GM12878 (cell line): ENCODE measurements around the gene LYRM4. TPM values are rescaled to one million over a fixed set of nuclear protein-coding genes. Genes with fewer than 3 reads are reported as not detected.

Experiments
- ATAC-seq: fragments of 200-7000 bp; cut with Tn5 transposase; 3 replicates; pipeline ENCODE4 v1.9.1; 2020; ENCODE audit warnings: mild to moderate bottlenecking, moderate library complexity
- BruUV-seq: library from RNA; stranded (reverse); fragments of 400-500 nt; replicated peaks from 2 replicates; lab custom pipeline; 2021; lab: Mats Ljungman, UMichigan
- CTCF ChIA-PET: fragments of 300-600 bp; sonication (Branson Sonifier 250); formaldehyde crosslinking; extraction: SDS; loops from one replicate; lab custom pipeline; 2021; ENCODE audit warnings: inconsistent platforms; lab: Yijun Ruan, JAX
- POLR2A ChIA-PET: fragments of 350-600 bp; formaldehyde crosslinking; extraction: SDS; loops from one replicate; lab custom pipeline; 2021; ENCODE audit warnings: inconsistent platforms; lab: Charles Lee
- RAD21 ChIA-PET: fragments of 300-600 bp; sonication (Branson Sonifier 250); formaldehyde crosslinking; loops from one replicate; lab custom pipeline; 2023; ENCODE audit warnings: antibody characterized with exemption; ENCODE audit not compliant: unreplicated experiment; lab: Charles Lee
- SMC1A ChIA-PET: fragments of 300-600 bp; sonication (Branson Sonifier 250); formaldehyde crosslinking; loops from one replicate; lab custom pipeline; 2023; ENCODE audit not compliant: unreplicated experiment, uncharacterized antibody; lab: Charles Lee
- DNase-seq: peaks from one replicate; pipeline ENCODE4 v3.0.0-alpha.2; 2011; ENCODE audit warnings: low read depth, low spot score
- FAIRE-seq: peaks from 3 replicates; lab custom pipeline; 2011; peaks lifted over from hg19 to GRCh38; lab: Jason Lieb, UNC
- H2AFZ ChIP-seq: 2 replicates; pipeline ENCODE4 v1.6.0; 2011; ENCODE audit warnings: low read depth, low read length, control low read depth; ENCODE audit not compliant: control insufficient read depth
- H3K27ac ChIP-seq: 2 replicates; pipeline ENCODE4 v1.5.1; 2011; ENCODE audit warnings: control low read depth; ENCODE audit not compliant: control insufficient read depth, insufficient read depth
- H3K27me3 ChIP-seq, 2 experiments: replicated peaks in 1 of 2; 2 replicates each; pipeline versions ENCODE4 v1.6.0 to v1.6.1; 2011; ENCODE audit warnings: low read length in 1 of 2; ENCODE audit not compliant: control insufficient read depth in 2 of 2, insufficient read depth in 2 of 2
- H3K36me3 ChIP-seq, 2 experiments: 2 replicates each; pipeline ENCODE4 v1.5.1; 2011; ENCODE audit warnings: low read length in 1 of 2; ENCODE audit not compliant: control insufficient read depth in 2 of 2, insufficient read depth in 2 of 2
- H3K4me1 ChIP-seq: 2 replicates; pipeline ENCODE4 v1.6.1; 2011; ENCODE audit warnings: mild to moderate bottlenecking, low read length, moderate library complexity, mixed read lengths; ENCODE audit not compliant: control insufficient read depth, insufficient read depth
- H3K4me2 ChIP-seq: 2 replicates; pipeline ENCODE4 v1.6.0; 2011; ENCODE audit warnings: control low read depth; ENCODE audit not compliant: control insufficient read depth, insufficient read depth
- H3K4me3 ChIP-seq: fragments of 200-600 bp; sonication (generic); 2 replicates; pipeline ENCODE4 v1.5.1; 2016
- H3K79me2 ChIP-seq: 2 replicates; pipeline ENCODE4 v1.6.0; 2011; ENCODE audit warnings: low read length; ENCODE audit not compliant: control insufficient read depth, insufficient read depth
- H3K9ac ChIP-seq: 2 replicates; pipeline ENCODE4 v1.8.0; 2011; ENCODE audit warnings: low read length, control low read depth, mixed read lengths; ENCODE audit not compliant: control insufficient read depth, insufficient read depth
- H3K9me3 ChIP-seq: replicated peaks from 3 replicates; pipeline ENCODE4 v1.5.1; 2011; ENCODE audit warnings: mild to moderate bottlenecking, low read length; ENCODE audit not compliant: control insufficient read depth, insufficient read depth
- H4K20me1 ChIP-seq: 2 replicates; pipeline ENCODE4 v1.6.0; 2011; ENCODE audit not compliant: control insufficient read depth, insufficient read depth
- CHD2 ChIP-seq: IDR thresholded peaks from 2 replicates; pipeline ENCODE4 v1.6.1; 2011; ENCODE audit warnings: low read depth, low read length, improper control_type of control experiment, borderline replicate concordance
- ETV6 ChIP-seq, 2 experiments: fragments of 450-650 bp in 1 of 2; IDR thresholded peaks in 1 of 2; conservative IDR thresholded peaks in 1 of 2; 2 replicates each; pipeline ENCODE4 v1.6.1; 2014; ENCODE audit warnings: antibody characterized with exemption in 1 of 2, borderline replicate concordance in 1 of 2, low read depth in 1 of 2, mild to moderate bottlenecking in 1 of 2, moderate library complexity in 1 of 2
- GATAD2B ChIP-seq: fragments of 450-650 bp; conservative IDR thresholded peaks from 2 replicates; pipeline ENCODE4 v1.6.1; 2017; ENCODE audit warnings: low read depth, mild to moderate bottlenecking, moderate library complexity
- JUNB ChIP-seq: IDR thresholded peaks from 2 replicates; pipeline ENCODE4 v1.6.1; 2016; ENCODE audit warnings: antibody characterized with exemption, mild to moderate bottlenecking
- NBN ChIP-seq: fragments of 450-650 bp; IDR thresholded peaks from 2 replicates; pipeline ENCODE4 v1.6.1; 2016
- RBBP5 ChIP-seq: fragments of 200-600 bp; sonication (generic); conservative IDR thresholded peaks from 2 replicates; pipeline ENCODE4 v1.6.1; 2016
- WGBS: methylation state at CpG from one replicate; pipeline ENCODE4 v1.1.6; 2016; ENCODE audit warnings: low lambda C conversion rate; ENCODE audit not compliant: insufficient replicate concordance, insufficient coverage; ENCODE audit errors: missing lambda C conversion rate; 5-methylcytosine and 5-hydroxymethylcytosine counted together
- in situ Hi-C: fragments of 300-500 bp; cut with MboI; formaldehyde crosslinking; loops from 9 replicates; pipeline ENCODE4 v1.14.3; 2018; ENCODE audit warnings: mixed read lengths
- intact Hi-C: fragments of 100-400 bp; cut with micrococcal nuclease; formaldehyde crosslinking; loops from one replicate; pipeline ENCODE4 v1.14.2; 2022; ENCODE audit not compliant: unreplicated experiment
- polyA plus RNA-seq, 11 experiments: library from polyadenylated mRNA; depleted of rRNA in 4 of 11; unstranded in 6 of 11; stranded (reverse) in 5 of 11; fragments of >200 nt; fragmentation: Nextera tagmentation in 4 of 11; fragmentation: Illumina TruSeq in 1 of 11; extraction: Ambion mirVana in 4 of 11; extraction: Trizol in 1 of 11; gene quantifications; 1 replicate in 1 of 11; 2 replicates in 10 of 11; pipeline versions ENCODE4 v1.2.1 to v1.2.3, GENCODE V29; 2011 to 2016; ENCODE audit warnings: inconsistent platforms in 2 of 11, missing spikeins in 2 of 11, low read depth in 1 of 11
- total RNA-seq, 4 experiments: library from RNA; depleted of rRNA in 3 of 4; stranded (reverse); fragments of >200 nt in 3 of 4; fragmentation: Illumina TruSeq in 1 of 4; extraction: Trizol in 1 of 4; gene quantifications; 2 replicates each; pipeline versions ENCODE4 v1.2.1 to v1.2.3, GENCODE V29; 2013 to 2021

LYRM4 gene
- total and polyA plus RNA-seq, 10 of the 15 experiments (the other 5 are each of a cell fraction or from before 2014, with no cell fraction given), result 32.7 to 66.8 (median 44.0) TPM

GRCh38 chr6:5159162-5159561 is 101.6 kb downstream of the LYRM4 start:
- ChIA-PET SMC1A (interaction anchor here (1.8 kb wide), 1 partner anchor 15 kb away, joined by 5 read pairs; no protein-coding TSS in a partner anchor), RAD21 (interaction anchor here (0.6 kb wide), 1 partner anchor 15 kb away, joined by 3 read pairs; no protein-coding TSS in a partner anchor), POLR2A (no interaction called here), CTCF (interaction anchor here (0.7 kb wide), 1 partner anchor 15 kb away, joined by 3 read pairs; no protein-coding TSS in a partner anchor)
- Histone ChIP-seq H3K4me1 (no peaks in the 10 kb centered on the region), H3K4me2 (no peak overlapping the region), H3K9me3 (no peaks in the 10 kb centered on the region), H3K36me3 (no peaks in the 10 kb centered on the region), H3K27me3 (no peaks in the 10 kb centered on the region), H3K4me3 (no peak overlapping the region), H4K20me1 (no peaks in the 10 kb centered on the region), H3K9ac (no peak overlapping the region), H3K27ac (no peak overlapping the region), H3K79me2 (no peaks in the 10 kb centered on the region), H2AFZ (no peak overlapping the region)
- in situ Hi-C loops (no loop called here), intact Hi-C loops (no loop called here)
- TF ChIP-seq RBBP5 (no peak), CHD2 (no peak), JUNB (no peak)
- FAIRE-seq, result no peak
- DNase-seq, result no peak
- no peak for ATAC-seq
- 100% methylated on average over 1 of the region's 1 CpG for WGBS
- no TSS peak for BruUV-seq

DNA sequence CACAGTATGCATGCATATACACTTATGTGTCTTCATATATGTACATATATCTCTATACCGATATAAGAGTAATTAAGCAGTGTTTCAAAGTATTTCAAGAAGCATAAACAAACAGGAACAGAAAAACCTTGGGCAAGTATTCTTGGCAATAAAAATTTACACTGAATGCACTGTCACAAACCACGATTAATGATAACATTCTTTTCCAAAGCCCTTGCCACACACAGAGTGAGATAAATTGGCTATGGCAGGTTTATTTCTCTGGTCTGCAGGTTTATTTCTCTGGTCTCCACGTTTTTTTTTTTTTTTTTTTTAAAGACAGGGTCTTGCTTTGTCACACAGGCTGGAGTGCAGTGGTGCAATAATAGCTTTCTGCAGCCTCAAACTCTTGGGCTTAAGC is 102.6 kb downstream of the LYRM4 start:
- ATAC-seq, result no peak
- intact Hi-C loops, result no loop called here
- H3K4me3 ChIP-seq, result no peak overlapping the region
- no peak overlapping the region for H2AFZ ChIP-seq
- ChIA-PET CTCF (no interaction called here), SMC1A (no interaction called here), RAD21 (no interaction called here), POLR2A (no interaction called here)
- in situ Hi-C loops, result no loop called here
- H3K79me2 ChIP-seq, result no peaks in the 10 kb centered on the region
- no TSS peak for BruUV-seq
- DNase-seq, result no peak
- no peaks in the 10 kb centered on the region for H3K9me3 ChIP-seq
- H3K36me3 ChIP-seq, result no peaks in the 10 kb centered on the region
- no peaks in the 10 kb centered on the region for H4K20me1 ChIP-seq
- H3K27me3 ChIP-seq, result no peaks in the 10 kb centered on the region
- TF ChIP-seq GATAD2B (no peak), ETV6 (conservative IDR thresholded peaks at IDR 0.05 in 1 of 2, IDR thresholded peaks at IDR 0.05 in 1 of 2; ENCODE audit: borderline replicate concordance in 1 of 2, low read depth in 1 of 2) (no peak), NBN (no peak)
- no peaks in the 10 kb centered on the region for H3K4me1 ChIP-seq
- H3K9ac ChIP-seq, result no peak overlapping the region
- no peak for FAIRE-seq
- no peak overlapping the region for H3K4me2 ChIP-seq
- no peak overlapping the region for H3K27ac ChIP-seq
- WGBS, result 61% methylated on average over 3 of the region's 3 CpGs
